Fibroblast of skin of right quadriceps (primary cell): Measurements from ENCODE around the gene CNMD.
A peak's percentile ranks its signal among the peaks of the same experiment; 100 is the strongest.
"Not testable (repeated sequence)": the region's sequence is repeated elsewhere in the genome, so short reads cannot be mapped to it uniquely, and the experiment has no call there.

Experiments
- DNase-seq: peaks from one replicate; pipeline ENCODE4 v3.0.0-alpha.2; 2013

Gene CNMD

DNA sequence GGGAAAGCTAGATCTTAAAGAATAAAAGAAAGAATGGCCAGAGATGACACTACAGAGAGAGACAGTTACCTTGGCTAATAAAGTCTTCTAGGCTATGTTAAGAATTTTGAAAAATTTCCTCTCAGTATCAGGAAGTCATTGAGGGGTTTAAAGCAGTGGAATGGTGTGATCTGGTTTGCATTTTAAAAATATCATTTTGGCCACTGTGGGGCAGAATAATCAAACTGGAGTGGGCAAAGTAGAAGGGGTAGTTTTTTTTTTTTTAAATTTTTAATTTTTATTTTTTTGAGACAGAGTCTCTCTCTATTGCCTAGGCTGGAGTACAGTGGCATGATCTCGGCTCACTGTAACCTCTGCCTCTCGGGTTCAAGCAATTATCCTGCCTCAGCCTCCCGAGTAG is 4.4 kb upstream of the CNMD start:
- DNase-seq: no peak

DNA sequence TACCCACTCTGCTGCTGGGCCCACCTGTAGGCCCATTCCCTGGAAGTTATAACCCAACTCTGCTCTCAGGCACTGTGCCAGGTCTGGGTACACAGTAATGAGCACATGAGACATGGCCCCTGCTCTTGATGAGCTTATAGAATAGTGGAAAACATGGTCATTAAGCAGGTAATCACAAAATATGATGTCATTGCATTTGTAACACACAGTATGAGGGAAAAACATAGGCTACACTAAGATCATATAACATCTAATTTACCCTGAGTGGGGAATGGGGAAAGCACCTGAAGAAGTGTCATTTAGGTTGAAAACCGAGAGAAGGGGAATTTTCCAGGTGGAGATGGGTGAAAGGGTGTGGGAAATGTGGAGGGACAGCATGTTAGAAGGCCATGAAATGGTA is 3.9 kb upstream of the CNMD start:
- no peak for DNase-seq

DNA sequence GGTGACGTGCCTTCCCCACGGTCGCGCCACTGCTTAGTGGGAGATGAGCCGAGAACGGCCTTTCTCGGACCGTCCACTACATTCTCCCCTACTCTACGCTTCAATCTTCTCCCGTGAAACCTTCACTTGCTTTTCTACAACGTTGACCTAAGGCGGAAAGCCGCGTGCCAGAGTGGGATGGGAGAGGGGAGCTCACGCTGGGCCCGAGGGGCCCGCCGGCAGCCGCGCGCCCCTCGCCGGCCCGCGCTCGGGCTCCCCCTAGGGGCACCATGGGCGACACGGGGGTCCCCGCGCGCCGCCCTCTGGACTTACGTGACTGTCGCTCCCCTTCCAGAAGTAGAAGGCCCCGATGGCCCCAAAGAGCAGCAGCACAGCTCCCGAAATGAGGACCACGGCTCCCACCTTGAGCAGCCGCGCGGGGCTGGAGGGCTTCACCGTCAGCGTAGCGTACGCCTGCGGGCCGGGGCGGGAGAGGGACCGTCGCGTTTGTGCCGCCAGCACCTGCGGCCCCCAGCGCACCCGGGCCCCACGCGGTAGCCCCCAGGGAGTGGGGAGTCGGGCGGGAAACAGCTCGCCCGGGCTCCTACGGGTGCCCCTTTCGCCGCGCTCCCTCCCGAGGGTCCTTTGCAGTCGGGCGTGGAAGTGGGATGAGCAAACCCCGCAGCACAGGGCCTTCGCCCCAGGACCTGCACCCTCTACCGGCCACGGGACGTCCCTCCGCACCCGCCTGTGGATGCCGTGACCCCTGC is 727 bp downstream of the CNMD start:
- peak; percentile 2 for DNase-seq

DNA sequence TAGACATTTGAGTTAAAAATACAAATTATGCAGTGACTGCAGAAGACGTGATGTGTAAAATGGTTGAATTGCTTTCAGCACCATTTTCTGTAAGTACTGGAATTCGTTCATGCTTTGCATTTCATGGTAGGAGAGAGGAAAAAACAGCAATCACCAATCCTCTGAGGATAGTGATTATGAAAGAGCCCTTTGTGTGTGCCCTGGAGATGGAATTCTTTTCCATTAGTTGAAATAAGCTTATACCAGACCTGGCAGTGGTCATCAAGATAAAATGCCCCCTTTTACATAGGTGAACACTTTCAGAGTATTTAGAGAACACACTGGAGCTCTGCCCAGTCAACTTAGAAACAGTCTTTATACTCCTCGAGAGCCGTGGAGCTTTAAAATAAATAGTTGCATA is 1.7 kb downstream of the CNMD start:
- no peak for DNase-seq

DNA sequence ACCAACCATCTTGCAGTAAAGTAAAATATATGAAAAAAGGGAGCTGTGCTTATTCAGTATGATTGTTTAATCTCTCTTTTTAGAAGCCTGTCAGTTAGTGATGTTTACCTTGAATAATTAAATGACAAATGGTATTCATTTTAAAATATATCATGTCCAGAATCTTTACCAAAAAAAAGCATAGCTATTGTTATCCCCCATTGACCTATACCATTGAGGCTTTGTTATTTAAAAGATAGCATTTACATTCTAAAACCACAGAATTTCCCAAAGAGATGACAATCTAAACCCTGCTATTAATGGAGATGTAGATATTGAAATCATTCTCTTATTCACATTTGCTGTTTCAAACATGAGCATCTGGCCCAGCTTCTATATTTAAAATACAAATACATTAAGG is 2.2 kb downstream of the CNMD start:
- no peak for DNase-seq

DNA sequence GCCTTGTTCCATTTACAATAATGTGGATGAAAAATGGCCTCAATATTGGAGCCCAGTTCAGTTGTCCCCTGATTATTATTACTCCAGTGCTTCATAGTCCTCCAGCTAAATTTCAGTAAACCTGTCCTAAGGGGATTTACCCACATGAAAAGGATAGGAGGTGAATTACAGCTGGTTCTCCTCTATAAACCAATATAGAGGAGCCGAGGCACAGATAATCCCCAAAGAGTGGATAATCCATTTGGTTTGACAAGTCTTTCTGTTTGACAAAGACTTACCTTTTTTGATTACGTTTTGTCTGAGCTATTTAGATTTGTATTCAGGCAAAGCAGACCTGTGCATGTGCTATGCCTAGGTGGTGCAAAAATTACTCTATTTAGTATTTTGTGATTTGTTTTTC is 2.7 kb downstream of the CNMD start:
- DNase-seq: no peak

DNA sequence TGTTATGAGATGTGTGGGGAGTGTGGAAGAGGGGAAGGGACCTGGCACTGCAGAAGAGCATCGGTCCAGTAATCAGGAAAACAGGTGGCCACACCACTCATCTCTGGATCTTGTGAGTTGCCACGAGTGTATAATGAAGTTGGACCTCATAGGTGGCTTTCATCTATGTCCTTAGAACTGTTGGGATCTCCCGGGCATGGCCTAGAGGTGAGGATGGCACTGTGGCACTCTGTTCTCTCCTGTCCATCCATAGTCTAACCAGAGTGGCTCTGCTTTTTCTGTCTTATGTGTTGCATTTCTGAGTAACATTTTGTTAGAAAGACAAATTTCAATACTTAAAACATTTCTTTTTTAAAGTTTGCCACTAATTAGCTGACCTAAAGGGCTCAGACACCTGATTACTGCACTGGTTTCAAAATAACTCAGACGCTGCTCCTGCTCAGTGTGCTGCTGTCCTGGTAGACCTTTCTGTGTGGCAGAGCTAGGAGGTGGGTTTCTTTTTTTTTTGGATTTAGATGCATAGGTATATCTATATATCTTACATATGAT is 5.5 kb downstream of the CNMD start:
- DNase-seq: no peak

DNA sequence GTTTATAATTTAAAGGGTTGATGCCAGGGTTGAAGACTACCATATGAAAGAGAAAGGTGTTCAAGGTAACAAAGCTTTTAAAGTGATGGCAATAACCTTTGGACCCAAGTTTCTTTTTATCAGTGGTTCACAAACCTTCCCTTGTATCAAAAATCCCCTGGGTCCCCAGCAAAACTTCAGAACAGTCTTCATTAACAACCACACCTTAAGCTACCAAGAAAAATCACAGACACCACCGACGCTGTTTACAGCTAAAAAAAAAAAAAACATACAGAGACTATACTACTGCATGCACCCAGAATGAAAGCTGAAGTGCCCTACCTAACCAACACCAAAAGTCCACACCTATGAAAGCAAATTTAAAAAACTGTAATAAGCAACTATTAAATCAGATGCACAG is 13.4 kb downstream of the CNMD start:
- no peak for DNase-seq

DNA sequence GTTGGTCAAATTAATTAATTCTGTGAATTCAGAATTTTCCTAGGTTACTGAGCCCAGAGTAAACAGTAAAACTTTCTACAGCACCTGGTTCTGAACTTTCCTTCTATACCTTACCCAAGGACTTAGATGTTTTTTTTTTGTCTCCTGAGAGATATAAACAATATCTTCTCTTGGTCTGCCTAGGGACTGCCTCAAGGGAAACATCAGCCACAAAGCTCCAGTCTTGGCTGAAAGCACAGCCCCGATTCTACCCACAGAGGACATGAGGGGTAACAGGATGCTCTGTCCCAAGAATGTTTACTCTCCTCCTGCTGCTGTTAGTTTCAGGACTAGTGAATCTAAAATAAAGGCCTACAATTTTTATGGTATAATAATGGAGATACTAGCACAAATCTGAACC is 14.3 kb downstream of the CNMD start:
- no peak for DNase-seq

DNA sequence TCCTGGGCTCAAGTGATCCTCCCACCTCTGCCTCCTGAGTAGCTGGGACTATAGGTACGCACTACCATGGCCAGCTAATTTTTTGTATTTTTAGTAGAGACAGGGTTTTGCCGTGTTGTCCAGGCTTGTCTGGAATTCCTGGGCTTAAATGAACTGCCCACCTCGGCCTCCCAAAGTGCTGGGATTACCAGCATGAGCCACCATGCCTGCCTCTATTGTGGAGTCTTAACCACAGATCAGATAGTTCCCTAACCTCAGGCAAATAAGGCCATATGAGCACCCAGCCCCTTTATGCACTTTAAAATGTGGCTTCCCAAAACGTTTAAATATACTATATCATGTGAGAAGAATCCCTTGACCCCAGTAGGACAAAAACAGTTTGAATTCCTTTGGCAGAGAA is 16.4 kb downstream of the CNMD start:
- no peak for DNase-seq

DNA sequence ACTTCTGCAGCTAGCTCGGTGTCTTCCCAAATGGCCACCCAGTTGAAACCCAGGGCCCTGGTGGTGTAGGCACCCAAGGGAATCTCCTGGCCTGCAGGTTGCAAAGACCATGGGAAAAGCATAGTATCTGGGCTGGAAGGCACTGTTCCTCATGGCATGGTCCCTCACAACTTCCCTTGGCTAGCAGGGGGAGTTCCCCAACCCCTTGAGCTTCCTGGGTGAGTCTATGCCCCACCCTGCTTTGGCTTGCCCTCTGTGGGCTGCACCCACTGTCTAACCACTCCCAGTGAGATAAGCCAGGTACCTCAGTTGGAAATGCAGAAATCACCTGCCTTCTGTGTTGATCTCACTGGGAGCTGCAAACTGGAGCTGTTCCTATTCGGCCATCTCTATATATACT is 18.3 kb downstream of the CNMD start:
- DNase-seq: not testable (repeated sequence)

DNA sequence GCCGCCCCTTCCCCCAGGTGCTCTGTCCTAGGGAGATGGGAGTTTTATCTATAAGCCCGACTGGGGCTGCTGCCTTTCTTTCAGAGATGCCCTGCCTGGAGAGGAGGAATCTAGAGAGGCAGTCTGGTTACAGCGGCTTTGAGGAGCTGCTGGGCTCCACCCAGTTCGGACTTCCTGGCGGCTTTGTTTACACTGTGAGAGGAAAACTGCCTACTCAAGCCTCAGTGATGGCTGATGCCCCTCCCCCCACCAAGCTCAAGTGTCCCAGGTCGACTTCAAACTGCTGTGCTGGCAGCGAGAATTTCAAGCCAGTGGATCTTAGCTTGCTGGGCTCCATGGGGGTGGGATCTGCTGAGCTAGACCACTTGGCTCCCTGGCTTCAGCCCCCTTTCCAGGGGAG is 18.7 kb downstream of the CNMD start:
- not testable (repeated sequence) for DNase-seq

DNA sequence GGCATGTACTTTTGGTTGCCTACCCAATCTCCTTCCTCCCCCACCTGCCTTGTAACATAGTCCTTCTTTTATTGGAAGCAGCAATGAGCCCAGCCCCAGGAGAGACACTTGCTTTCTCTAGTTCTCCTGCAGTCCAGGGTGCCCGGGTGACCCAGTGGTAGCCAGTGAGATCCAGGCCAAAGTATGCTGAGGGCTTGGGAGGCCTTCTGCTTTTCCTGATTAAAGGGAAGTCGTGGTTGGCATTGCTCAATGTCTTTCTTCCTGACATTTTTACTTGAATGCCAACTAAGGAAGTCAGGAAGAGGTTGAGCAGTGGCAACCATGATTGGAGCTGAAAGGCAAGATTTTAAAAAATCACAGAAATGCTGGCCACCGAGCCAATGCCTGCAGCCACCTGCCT is 25.7 kb downstream of the CNMD start:
- no peak for DNase-seq

DNA sequence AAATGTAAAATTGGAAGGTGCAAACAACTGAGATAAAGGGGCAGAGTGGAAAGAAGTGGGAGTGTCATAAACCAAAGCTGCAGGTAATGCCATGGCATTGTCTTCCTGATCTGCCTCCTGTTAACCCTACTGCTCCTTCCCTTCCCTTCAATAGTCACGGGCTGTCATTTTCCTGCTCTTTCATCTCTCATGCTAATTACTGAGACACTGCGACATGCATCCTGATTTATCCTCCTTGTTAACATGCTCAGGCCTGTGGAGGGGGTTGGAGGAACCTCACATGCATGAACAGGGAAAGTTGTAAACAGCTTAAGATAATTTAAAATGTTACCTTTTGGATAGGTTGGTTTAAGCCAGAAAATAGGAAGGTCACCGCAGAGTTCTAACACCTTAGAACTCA is 27.2 kb downstream of the CNMD start:
- DNase-seq: no peak

DNA sequence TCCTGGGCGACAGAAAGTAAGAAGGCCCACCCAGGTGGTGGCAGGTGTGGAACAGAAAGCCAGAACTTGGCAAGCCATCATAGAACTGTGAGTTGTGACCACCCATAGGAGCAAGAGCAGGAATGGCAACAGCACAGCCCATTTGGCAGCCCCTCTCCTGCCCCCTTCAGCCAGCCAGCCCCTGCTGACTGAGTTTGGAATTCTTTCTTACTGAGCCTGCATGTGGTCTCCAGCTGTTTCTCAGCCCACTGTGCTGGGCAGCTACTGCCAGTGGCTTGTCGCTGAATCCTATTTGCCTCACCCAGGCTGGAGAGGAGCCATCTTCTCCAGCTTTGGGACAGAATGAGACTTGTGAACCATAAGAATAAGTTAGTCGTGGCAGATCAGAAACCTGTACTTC is 28.3 kb downstream of the CNMD start:
- DNase-seq: no peak

DNA sequence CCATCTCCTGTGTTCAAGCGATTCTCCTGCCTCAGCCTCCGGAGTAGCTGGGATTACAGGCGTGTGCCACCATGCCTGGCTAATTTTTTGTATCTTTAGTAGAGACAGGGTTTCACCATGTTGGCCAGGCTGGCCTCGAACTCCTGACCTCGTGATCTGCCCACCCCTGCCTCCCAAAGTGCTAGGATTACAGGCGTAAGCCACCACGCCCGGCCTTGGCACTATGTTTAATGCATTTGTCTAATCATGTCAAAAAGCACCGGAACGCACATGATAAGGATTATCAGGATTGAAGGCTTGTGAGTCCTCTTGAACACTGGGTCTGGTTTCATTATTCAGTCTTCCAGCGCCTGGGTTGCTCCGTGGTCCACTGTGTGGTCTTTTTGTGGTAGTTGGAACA is 31.4 kb downstream of the CNMD start:
- DNase-seq: not testable (repeated sequence)

DNA sequence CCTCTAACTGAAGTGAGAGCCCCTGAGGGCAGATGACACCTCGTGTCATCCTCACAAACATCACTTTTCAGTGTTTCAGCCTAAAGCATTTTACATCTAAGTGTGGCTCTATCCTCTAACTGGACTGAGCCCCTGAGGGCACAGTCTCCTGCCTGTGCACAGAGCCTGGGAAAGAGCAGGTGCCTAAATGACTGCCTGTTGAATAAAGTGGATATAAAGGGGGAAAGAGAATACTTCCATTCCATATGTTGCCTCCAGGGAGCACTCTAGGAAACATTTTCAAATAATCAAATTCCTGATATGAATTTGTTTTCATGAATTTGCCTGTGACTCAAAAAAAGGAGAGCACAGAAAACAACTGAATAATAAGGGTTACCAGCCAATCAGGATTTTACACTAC is 32.2 kb downstream of the CNMD start:
- no peak for DNase-seq

DNA sequence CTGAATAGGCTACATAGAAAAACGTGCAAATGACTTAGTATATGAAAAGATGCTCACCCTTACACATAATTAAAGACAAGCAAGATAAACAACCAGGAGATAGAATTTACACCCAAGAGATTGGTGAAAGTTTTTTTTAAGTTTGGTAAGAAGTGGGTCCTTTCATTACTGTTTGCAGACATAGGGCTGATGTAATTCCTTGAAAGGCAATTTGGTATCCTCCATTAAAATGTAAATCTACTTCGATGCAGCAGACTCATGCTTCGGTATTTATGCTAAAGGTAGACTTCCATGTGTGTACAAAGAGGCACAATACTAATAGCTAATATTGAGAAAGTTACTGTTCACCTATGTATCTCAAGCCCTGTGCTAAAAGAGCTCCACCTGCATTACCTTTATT is 33.5 kb downstream of the CNMD start:
- DNase-seq: no peak

DNA sequence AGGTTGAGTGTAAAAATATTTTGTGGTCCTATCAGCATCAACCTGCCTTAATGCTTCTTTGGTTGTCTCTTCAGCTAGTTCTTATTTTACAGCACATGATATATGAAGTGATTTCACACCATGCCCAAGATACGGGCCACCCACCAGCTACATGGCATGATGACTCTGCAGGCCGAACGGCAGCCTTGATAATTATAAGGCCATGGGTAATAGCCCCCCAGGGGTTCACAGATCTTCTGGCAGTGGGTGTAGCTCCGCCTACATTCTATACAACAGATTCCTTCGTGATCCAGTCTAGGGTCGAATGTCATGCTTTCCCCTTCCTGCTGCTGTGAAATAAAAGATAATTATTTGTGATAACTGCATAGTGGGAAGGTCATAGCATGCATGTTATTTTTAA is 36.1 kb downstream of the CNMD start:
- no peak for DNase-seq

DNA sequence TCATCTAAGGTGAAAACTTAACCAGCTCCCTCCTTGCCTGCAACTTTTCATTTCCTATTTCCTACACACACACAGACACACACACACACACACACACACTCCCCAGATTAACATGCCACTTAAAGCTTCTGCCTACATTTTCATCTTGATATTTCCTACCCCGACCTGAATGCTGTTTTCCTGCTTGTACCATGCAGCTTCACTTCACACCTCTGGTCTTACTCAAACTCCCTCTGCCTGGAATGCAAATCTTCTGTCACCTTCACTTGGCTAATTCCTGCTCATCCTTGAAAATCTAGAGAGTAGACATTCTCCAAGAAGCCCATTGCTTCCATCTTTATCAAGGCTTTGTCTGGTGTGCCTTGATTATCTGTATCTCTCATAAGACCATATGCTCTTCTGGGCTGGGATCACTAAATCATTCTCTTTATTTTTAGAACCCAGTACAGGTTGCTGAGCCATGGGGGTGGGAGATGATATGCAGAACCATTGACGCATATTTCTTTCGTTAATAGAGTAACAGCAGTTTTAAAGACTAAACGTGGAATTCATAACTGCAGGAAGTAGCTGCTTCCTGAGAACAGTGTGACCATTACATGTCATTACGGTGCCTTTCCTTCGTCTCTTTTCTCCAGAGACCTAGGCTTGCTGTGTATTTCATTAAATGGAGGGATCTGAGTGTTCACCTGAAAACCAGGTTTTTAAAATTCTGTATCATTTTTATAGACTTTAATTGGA is 37.7 kb downstream of the CNMD start:
- DNase-seq: no peak

DNA sequence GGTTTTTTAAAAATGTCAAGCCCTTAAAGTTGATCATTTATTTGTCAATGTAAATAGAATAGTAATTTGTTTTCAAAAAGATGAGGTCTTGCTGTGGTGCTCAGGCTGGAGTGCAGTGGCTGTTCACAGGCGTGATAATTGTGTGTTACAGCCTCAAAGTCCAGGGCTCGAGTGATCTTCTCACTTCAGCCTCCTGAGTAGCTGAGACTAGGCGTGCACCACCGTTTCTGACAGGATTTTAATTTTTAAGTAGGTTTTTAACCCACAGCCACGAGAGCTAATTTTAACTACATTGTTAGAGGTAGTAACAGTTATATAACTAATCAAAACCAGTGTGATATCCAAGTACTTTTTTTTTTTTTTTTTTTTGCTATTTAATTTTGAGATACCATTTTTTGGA is 43.1 kb downstream of the CNMD start:
- DNase-seq: no peak

DNA sequence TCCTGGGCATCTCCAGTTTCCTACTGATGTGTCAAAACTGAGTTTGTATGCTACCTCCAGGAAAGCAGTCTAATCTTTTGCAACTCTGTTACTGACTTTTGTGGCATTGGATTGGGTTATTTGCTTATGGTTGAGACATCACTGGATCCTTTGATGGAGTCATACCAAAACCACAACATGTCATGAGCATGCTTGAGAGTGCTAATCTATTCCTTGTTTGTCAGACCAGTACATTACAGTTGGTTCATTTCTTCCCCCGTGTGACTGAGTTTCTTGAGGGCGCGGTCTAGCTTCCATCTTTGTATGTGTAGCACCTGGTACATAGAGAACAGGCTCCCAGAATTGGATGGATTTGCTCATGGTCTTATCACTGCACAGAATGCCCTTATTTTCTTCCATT is 43.8 kb downstream of the CNMD start:
- DNase-seq: peak; percentile 35

DNA sequence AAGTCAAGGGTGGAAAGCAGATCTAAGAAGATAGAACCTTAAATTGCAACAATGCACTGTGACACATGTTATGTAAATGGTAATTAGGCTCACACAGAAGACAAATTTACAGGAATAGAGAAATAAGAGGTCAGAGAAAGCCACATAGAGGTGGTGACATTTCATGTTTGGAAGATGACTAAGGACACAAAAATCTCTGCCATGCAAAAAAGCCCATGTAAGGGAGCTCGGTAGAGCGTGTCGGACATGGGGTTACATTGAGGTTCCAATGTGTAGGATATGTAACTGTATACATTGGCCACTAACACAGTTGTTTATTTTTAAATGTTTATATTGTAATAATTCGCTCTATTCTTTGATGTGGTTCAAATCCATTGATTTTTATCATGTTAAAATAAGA is 53.2 kb downstream of the CNMD start:
- DNase-seq: peak; percentile 10

DNA sequence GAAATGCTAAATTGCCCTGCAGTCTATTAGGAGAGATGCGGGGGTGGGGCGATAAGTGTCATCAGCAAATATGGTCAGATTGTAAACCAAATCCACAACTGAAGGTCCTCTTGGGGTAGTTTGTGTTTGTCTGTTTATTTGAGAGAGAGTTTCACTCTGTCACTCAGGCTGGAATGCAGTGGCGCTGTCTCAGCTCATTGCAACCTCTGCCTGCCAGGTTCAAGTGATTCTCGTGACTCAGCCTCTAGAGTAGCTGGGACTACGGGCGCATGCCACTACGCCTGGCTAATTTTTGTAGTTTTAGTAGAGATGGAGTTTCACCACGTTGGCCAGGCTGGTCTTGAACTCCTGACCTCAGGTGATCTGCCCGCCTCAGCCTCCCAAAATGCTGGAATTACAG is 53.8 kb downstream of the CNMD start:
- DNase-seq: not testable (repeated sequence)

DNA sequence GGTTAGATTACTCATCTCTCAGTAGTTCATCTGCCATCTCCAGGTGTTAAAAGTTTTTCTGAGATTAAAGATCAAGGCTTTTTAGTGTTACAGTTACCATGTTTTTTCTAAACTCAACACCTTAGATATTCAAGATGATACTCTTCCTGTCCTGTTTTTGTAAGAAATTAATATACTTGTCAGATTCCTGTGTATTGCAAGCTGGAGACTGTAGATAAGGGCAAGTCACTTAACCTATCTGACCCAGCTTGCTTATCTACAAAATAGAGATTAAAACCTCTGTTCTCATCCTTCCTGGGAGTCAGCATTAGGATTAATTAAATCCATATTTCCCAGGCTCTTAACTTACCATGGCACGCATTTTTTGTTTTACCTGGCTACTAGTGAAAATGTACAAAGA is 61.8 kb downstream of the CNMD start:
- no peak for DNase-seq
